GM19397 (cell line): ENCODE data around the gene GALNT9.

ENCODE experiments used
- ATAC-seq: cut with Tn5 transposase; IDR thresholded peaks from one replicate; pipeline ENCODE4 v1.9.1; 2021; ENCODE audit warnings: mild to moderate bottlenecking, moderate library complexity; ENCODE audit not compliant: unreplicated experiment

Gene GALNT9

DNA sequence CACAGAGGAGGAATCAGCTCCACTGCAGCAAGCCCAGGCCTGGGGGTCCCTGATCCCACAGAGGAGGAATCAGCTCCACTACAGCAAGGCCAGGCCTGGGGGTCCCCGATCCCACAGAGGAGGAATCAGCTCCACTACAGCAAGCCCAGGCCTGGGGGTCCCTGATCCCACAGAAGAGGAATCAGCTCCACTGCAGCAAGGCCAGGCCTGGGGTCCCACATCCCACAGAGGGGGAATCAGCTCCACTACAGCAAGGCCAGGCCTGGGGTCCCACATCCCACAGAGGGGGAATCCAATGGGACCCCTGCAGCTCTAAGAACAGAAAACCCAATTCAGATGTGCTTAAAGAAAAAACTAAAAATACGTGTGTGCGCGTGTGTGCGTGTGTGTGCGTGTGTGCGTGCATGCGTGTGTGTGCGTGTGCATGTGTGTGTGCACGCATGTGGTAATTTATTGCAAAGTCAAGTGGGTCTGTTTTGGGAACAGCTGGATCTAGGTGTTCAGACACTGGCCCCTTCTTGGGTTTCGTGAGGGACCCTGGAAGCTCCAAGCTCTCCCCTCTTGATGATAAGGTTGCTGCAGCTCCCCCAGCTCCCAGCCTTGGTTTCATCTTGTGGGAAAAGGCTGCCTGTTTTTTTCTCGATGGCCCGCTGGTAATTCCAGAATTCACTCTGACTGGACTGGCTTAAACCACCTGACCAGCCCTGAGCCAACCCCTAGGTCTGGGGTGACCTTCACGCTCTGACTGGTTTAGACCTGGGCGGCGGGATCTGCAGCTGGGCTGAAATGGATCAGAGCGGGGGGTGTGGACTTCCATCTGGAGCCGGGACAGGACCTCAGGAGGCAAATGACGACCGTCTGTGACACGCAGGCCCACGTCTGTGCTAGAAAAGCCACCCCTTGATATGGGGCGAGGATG, 47.1 kb downstream of the GALNT9 start:
- ATAC-seq, result no peak

- ATAC-seq, result no peak
These were observed 48.4 kb downstream of the GALNT9 start for GRCh38 chr12:132281038-132281437.

GRCh38 chr12:132280406-132280805, 49.0 kb downstream of the GALNT9 start:
- ATAC-seq, result no peak

GRCh38 chr12:132279930-132280329, 49.5 kb downstream of the GALNT9 start:
- no peak for ATAC-seq

DNA sequence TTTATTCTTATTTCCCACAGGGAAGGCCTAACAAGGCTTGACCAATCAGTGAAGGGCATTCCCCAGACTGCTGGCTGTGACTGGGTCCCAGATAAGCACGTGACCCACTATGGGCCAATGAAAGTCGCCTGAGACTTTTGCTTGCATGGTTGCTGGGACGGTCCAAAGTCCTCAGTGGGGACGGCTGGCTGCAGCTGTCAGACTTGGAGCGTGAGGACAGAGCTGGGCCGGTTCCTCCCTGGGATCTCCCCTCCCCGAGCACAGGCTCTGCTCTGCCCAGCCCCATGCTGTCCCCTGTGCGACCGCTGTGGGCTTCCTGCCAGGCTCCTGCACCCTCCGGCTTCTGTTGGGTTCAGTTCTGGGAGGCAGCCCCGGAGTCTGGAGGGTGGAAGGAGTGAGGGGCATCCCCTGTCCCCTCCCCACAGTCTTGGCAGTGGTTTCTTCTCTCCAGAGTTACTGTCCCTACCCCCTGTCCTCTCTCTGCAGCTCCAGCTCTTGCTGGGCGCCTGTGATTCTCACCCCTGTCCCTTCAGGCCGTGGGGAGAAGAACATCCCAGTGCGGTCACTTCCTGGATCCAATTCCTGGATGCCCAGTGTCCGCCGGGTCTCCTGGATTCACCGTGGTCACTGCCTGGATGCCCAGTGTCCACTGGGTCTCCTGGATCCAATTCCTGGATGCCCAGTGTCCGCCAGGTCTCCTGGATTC, 50.1 kb downstream of the GALNT9 start:
- ATAC-seq, result no peak

DNA sequence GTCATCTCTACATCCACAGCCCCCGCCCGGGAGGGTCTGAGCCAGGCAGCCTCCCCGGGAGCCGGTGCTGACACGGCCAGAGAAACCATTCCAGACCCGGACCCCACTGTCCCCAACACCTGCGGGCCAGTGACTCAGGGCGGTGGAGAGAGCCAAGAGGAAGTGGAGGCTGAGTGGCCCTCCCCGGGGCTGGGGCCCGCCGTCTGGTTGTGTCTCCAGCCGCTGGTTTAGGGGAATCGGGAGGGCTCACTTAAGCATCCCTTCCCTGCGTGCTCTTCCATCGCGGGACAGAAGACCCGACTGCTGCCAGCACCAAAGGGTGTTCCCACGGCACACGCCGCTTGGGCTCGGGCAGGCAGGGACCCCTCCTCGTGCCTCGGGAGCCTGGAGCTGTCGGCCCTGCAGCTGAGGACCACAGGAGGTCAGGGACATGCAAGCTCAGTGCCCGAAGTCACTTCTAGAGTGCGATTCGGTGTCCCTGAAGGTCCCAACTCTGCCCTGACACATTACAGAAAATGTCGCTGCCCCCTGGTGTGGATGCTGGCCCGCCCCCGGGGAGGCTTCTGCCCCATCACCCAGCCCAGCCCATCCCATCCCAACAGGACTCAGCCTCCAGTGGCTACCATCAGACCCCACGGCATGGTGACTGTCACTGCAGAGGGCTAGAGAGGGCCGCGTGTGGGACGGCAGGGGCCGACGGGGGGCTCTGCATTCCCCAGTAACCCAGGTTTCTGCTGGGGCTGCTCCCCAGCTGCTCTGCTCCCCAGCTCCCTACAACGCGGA, 50.8 kb downstream of the GALNT9 start:
- ATAC-seq, result no peak

DNA sequence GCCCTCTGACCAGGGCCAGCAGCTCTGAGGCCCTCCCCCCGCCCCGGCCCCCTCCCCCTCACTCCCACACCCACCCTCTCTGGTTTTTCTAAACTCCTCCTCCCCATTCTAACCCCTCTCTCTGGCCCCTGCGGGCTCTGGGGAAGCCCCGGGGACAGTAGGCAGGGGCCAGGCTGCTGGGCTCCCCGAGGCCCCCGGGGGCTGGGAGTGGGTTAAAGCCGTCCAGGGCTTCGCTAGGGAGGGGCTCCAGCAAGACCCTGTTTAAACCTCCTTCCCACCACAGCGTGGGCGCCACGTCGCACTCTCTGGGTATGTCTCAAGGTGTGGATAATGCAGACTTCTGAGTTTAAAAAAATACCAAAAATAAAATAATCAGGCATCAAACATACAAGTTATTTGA, 51.4 kb downstream of the GALNT9 start:
- ATAC-seq, result no peak

DNA sequence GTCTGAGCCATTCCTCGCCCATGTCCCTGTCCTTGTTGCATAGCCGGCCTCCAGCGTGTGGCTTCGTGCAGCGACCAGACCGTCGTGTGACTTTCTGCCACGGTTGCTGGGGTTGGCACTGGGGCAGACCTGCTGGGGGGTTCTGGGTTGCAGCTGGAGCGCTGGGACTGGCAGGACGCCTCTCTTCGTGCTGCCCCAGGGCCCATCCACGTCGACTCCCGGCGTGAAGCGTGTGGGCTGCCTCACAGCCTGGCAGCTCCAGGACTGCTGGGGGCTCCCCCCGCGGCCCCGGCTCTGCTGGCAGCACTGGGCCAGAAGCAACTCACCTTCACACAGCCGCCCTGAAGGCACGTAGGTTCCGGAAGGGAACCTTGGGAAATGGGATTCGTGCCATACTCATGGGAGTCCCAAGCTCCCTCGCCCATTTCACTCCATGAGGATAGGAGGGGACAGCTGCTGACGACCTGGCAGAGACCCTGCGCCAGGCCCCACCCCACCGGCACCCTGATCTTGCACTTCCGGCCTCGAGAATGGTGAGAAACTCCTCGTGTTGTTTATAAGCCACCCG, 51.9 kb downstream of the GALNT9 start:
- ATAC-seq, result no peak

GRCh38 chr12:132276827-132277373, 52.5 kb downstream of the GALNT9 start:
- no peak for ATAC-seq

DNA sequence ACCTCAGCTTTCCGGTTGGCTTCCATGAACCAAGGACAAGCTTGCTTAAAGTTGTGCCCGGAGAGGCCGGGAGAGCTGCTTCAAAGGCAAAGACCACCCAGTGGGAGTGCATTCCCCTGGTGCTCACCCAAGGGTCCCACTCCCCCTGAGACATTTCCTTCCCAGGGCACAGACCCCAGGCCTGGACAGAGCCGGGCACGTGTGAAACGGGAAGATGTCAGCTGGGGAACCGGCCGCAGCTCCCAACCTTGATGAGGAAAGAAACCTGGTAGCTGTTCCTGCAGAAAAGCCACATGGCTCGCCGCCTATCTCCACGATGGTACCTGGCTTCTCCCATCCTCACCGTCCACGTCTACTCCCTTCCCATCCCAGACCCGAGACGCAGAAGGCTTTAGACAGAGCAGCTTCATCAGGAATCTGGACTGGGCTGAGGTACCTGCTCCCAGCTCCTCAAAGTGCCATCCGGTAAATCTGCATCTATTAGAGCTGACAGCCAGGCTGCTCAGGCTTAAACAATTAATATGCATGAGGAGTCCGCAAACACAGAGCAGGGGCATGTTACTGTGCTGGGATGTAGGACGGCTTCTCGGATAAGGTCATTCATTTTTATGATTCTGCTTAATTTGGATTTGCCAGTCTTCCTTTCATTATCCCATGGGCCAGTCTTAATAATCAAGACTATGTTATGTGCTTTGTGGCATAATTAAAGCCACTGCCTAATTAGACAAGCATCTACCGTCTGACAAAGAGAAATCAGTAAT, 53.1 kb downstream of the GALNT9 start:
- ATAC-seq, result no peak

- ATAC-seq, result no peak
These were observed 53.8 kb downstream of the GALNT9 start for GRCh38 chr12:132275631-132276030.

GRCh38 chr12:132275110-132275531, 54.3 kb downstream of the GALNT9 start:
- no peak for ATAC-seq

GRCh38 chr12:132273992-132274334, 55.4 kb downstream of the GALNT9 start:
- ATAC-seq, result no peak

GRCh38 chr12:132272711-132273110, 56.7 kb downstream of the GALNT9 start:
- no peak for ATAC-seq

GRCh38 chr12:132271755-132272092, 57.7 kb downstream of the GALNT9 start:
- ATAC-seq, result no peak

DNA sequence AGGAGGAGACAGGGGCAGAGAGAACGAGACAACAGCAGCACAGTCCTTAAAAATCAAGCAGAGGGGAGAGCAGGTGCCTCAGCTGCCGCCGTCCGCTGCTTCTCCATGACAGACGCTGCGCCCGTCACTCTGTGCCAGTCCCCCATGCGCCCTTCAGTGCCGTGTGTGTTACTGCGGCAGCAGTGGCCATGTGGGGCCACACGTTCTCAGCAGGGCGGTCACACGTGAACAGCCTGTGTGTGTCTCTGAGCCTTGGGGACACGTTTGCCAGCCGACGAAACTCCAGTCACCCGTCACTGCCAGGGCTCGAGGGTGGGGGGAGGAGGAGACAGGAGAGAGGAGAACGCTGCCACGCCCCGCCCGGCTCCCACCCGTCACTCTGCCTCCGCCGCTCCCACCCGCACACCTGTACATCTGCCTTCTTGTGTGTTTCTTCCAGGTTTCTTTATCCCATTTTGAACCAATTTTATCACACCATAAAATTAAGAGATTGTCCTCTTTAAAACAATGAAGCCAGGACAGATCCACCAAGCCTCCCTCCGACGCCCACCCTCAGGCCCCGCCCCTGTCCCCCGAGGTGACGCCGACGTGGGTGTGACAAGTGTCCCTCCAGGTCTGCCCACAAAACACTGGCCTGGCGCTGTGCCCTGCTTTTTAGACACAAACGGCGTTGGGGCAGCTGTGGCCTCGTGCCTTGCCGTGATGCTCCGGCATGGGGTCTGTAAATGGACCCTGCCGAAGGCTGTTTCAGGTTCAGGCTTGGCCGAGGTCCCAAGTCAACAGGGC, 58.2 kb downstream of the GALNT9 start:
- no peak for ATAC-seq

- no peak for ATAC-seq
These were observed 58.9 kb downstream of the GALNT9 start for GRCh38 chr12:132270516-132270915.

GRCh38 chr12:132269271-132269968, 60.0 kb downstream of the GALNT9 start:
- ATAC-seq, result no peak

DNA sequence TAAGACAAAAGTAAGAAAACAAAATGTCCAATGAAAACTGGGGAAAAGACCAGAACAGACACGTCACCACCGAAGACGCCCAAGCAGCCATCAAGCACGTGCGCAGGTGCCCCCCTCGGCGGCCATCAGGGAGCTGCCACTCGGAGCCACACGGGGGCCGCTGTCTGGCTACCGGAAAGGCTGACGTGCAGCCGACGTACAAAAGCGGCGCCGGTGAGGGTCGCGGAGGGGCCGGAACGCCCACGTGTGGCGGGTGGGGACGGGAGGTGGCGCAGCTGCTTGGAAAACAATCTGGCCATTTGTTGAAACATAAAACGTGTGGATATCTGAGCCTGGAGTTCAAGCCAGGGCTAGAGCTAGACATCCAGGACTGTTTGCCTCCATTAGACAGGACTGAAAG, 60.7 kb downstream of the GALNT9 start:
- ATAC-seq, result no peak
